ENCODE results near the gene RSPH4A.
A peak's percentile ranks its signal among the peaks of the same experiment; 100 is the strongest.
"Not testable (repeated sequence)": the region's sequence is repeated elsewhere in the genome, so short reads cannot be mapped to it uniquely, and the experiment has no call there.

Gene RSPH4A

DNA sequence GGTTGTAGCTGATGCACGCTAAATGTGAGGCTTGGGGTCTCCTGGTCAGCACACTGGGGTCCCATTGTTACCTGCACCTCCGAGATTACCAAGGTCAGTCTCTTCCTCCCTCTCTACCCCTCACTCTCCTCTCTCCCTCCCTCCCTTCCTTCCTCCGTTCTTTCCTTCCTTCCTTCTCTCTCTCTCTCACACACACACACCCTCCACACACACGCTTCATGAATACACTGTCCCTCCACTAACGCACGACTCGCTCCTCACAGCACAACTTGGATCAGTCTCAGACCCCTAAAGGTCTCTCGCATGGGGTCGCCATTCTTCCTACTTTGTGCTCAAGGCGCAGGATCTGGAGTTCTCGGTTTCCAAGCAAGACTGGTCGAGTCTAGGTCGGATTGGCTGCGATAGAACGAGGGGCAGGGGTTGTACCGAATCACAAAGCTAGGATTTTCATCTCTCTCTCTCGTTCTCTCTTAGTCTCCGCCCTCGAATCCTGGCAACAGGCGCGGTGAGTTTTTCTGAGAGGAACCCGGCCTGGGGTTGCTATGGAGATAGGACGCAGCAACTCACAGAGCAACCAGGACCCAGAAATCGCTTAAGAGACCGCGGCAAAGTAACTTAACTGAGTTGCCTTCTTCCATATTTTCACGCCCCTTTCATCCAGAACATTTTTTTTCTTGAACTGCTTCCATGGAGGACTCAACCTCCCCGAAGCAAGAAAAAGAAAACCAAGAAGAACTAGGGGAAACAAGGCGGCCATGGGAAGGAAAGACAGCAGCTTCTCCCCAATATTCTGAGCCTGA is at the start of gene RSPH4A:
RSPH4A (plus strand) TSS at position 543 of the 800 bp plus-strand sequence; CDS start at position 688, 145 bp downstream.
- DNase-seq (ENCODE audit: low read depth in 2 of 2, low spot score in 1 of 2): peak; percentile 5 to 21

DNA sequence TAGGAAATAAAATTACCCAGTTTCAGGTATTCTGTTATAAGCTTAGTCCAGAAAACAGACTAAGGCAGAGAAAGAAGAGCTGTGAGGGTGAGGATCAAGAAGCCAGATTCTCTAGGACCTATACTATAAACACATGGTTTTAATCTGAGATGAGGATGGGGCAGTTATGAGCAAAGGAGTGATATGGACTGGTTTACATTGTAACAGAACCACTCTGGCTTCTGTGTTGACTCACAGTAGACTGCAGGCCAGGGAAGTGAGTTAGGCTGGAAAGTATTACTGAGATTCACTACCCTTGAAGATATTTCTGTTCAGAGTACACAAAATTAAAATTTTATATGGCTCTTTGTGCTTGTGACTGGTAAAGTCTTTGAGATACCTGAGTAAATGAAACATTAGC is 48.2 kb upstream of the RSPH4A start:
- DNase-seq (ENCODE audit: low read depth in 2 of 2, low spot score in 1 of 2): no peak

DNA sequence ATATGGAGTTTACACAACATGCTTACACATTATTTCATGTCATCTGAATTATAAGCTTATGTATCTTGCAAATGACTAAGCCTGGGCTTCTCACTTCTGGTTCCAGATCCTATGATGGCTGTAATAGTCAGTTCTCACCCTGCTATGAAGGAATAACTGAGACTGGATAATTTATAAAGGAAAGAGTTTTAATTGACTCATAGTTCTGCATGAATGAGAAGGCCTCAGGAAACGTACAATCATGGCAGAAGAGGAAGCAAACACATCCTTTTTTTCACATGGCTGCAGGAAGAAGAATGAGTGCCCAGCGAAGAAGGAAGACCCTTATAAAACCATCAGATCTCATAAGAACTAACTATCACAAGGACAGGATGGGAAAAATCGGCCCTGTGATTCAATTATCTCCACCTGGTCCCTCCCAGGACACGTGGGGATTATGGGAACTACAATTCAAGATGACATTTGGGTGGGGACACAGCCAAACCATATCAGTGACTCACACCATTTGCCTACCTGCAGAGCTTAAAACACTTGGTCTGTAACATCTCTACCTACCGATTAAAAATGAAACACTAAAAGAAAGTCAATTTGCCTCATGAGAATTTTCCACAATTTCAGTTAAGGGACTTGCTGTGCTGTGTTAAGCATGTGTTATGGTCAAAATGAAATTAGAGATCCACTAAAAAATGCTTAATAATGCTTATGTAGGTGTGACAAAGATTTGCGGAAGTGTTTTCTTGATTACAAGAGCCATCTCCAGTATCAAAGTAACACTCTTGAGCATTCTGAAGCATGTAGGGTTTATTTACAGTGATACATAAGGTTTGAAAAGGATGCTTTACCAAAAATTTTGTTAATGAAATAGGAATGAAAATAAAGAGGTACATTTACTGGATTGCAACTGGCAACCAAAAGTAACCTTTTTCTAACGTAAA is 47.2 kb upstream of the RSPH4A start:
- no peak for DNase-seq (ENCODE audit: low read depth in 2 of 2, low spot score in 1 of 2)

DNA sequence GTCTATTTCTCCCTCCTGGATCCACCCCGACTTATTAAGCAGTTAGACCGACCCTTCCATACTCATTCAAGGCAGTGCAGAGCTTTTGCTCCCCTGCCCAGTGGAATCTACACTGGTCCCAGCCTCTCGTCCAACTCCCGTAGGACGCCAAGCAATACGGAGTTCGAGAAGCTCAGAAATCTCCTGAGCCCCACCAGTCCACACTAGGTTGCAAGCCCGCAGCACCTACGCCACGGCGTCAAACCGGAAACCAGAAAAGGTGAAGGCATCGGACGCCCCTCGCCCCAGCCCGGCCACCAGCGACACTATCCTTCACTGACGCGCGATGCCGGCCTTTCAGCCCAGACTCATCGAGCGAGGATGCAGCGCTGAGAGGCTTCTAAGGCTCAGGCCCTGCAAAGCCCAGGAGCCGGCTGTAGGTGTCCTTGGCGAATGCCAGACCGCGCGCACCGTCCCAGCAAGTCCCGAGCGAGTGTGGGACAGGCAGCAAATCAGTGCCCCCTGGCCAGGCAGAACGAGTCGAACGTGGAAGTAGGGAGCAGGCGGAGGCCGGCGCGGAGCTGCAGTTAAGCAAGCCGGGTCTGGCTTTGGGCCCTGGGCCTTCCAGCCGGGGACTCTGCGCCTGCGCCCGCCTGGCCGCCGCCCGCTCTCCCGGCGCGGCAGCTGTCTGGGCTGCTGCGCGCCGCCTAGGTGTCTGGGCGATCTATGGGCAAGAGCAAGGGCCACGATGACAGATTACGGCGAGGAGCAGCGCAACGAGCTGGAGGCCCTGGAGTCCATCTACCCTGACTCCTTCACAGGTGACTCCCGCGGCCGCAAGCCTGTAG is 45.2 kb upstream of the RSPH4A start, which contains the start of gene RWDD1:
RWDD1 (plus strand) TSS at position 649 of the 827 bp plus-strand sequence; CDS start at position 728, 79 bp downstream.
- peak; percentile 92 to 96 for DNase-seq (ENCODE audit: low read depth in 2 of 2, low spot score in 1 of 2)

DNA sequence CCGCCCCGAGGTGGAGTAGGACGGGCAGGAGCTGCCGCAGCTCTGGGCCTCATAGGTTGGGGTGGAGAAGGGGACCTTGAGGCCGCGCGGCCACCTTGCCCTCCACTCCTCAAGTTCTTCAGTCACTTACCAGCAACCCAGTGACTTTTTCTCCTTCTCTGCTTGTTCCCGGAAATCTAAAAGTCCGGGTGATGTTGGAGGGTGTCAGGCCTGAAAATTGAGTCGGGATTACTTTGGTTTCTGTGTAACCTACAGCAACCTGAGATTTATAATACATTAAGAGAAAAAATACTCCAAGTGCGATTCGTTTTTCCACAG is 44.6 kb upstream of the RSPH4A start:
- DNase-seq (ENCODE audit: low read depth in 2 of 2, low spot score in 1 of 2): no peak

DNA sequence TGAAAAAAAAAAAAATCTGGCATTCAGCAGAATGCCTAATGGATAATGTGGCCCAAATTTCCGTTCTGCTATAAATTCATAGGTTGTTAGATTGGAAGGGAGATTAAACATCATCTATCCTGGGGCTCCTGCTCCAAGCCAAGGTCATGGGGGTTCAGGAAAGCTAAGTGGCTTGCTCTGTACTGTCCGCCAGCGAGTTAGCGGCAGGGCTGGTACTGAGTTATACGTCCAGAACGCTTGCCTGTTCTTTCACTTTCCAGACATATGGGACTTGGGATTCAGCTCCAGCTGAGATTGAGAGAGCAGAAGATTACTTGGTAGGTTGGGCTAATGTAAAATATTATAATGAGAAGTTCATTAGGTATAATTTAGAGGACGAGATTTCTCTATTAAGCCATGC is 44.1 kb upstream of the RSPH4A start:
- DNase-seq (ENCODE audit: low read depth in 2 of 2, low spot score in 1 of 2): no peak

DNA sequence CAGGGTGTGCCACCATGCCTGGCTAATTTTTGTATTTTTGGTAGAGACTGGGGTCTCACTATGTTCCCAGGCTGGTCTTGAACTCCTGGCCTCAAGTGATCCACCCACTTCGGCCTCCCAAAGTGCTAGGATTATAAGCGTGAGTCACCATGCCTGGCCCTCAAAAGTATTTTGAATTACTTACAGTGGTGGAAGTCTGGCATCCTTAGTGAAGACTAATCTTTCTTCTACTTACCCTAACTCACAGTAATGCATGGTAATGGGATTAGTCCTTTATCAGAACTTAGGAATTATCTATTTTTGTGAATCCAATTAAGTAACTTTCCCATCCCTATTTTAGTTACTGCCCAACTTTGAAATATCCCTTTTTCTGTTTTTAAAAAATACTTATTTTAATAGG is 41.1 kb upstream of the RSPH4A start:
- DNase-seq (ENCODE audit: low read depth in 2 of 2, low spot score in 1 of 2): no peak

DNA sequence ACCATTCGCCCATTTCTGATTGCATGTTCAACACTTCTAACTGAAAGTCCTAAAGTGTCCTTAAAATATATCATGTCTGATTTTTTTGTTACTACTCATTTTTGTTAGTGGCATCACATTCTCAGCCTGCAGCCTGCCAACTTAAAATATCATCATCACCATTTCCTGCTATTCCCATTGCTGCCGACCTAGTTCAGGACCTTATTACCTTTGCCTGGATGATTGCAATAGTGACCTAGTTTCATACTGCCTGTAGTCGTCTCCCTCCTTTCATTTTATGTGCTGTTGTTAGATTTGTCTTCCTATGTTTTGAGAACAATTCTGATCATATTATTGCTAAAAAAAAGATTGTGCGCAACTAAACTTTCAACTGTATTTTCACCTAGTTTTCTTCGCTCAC is 38.8 kb upstream of the RSPH4A start:
- DNase-seq (ENCODE audit: low read depth in 2 of 2, low spot score in 1 of 2): no peak

DNA sequence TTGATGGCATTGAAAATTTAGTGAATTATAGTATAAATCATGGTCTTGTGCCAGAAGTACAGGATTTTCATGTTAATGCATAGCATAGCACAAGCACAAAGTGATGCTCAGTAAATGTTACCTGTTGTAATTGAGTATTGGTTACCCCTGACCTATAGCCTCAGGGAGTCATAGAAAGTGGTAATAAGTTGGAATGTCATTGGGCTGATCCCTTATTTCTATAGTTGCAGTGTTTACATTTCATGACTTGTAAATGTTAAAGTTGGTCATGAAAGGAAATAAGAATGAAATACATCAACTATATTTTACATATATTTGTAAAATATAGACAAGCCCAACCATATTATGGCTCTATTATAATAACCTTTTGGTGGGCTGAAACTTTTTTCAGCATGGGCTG is 37.9 kb upstream of the RSPH4A start:
- DNase-seq (ENCODE audit: low read depth in 2 of 2, low spot score in 1 of 2): no peak

DNA sequence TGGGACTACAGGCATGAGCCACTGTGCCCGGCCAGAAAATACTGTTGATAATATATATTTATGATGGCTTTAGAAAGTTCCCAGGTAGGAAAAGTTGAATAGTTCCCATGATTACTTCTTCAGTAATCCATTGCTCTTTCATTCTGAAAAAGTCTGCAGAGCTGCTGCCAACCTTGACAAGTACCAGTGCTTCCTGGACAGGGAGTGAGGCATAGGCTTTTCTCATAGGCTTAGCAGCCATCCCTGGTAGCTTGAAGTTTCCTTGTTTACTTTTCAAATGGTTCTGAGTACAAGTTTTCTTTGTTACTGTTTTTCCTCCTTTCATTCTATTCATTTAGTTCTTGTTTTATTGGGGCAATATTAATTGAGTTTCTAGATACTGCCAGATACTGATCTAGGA is 37.1 kb upstream of the RSPH4A start:
- no peak for DNase-seq (ENCODE audit: low read depth in 2 of 2, low spot score in 1 of 2)

DNA sequence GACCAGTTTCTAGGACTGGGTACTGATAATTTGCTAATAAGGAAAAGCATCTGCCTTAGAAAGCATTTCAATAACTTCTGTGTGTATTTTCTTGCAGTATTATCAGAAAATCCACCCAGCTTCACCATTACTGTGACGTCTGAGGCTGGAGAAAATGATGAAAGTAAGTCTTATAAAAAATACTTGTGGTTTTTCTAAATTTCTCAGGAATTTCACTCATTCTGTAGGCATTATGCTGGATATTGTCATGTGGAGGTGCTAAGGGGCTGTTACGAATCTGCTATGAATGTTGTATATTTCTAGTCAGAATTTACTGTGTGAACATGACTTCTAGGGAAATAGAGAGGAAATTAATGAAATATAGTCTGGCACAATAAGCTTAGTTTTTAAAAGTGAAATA is 36.1 kb upstream of the RSPH4A start:
- no peak for DNase-seq (ENCODE audit: low read depth in 2 of 2, low spot score in 1 of 2)

DNA sequence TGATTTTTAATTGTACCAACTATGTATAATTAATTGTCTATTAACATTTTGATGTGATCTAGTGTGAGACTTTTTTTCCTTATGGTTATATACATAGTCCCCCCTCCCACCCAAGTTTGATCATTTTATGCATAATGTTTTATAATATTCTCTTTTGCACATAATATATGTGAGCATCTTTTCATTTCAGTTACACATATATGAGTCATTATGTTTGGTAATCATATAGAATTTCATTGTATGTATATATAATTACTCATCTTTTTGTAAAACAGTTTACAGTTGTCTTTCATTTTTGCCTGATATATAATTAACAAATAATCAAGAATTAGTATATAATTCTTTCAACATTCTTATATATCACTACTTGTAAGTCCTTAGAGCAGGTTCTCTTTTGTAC is 30.0 kb upstream of the RSPH4A start:
- DNase-seq (ENCODE audit: low read depth in 2 of 2, low spot score in 1 of 2): no peak

DNA sequence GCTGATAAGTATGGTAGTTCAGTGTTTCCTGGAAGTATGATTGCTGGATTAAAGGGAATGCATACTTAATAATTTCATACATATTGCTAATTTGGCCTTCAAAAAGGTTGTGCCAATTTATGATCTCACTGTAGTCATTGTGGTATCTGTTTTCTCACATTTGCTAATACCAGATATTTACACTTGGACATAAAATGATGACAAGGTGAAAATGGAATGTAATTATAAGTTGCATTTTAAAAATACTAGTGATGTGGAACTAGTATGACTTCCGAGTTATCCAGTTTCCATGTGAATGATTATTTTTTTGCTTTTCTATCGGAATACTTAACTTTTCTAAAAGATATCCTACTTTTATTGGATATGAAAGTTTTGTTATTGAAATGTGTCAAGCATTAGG is 29.5 kb upstream of the RSPH4A start:
- DNase-seq (ENCODE audit: low read depth in 2 of 2, low spot score in 1 of 2): no peak

DNA sequence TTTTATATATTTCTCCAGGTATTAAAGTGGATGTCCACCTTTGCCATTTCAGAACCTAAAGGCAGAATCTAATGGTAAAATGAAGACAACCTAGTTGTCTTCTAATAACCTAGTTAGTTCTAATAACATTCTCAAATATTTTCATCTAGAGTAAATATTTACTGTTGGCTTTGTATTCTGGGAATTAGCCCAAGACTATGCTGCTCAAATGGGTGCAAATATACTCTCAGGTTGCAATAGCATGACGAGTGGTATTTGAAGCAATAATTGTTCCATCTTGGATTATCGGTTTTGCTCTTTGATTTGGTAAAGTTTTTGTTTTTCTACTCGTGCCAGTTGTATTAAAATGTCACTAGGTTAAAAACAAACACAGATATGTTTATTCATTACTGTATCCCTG is 21.0 kb upstream of the RSPH4A start:
- DNase-seq (ENCODE audit: low read depth in 2 of 2, low spot score in 1 of 2): no peak

DNA sequence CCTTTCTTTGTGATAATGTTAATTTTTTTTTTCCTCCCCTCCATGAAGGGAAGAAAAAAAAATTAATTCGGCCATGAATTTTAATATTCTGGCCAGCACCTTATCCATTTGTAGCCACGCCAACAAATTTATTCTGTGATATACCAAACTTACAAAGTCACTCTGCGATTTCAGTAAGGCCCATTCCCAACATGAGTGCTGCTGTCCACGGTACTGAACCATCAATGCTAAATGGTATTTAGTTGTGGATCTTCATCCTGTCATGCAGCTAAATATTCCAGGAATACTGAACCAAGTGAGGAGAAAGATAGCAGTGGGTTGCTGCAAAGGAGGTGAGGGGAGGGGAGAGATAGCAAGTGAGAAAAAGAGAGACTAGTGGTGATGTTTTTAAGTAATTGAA is 19.5 kb upstream of the RSPH4A start:
- no peak for DNase-seq (ENCODE audit: low read depth in 2 of 2, low spot score in 1 of 2)

DNA sequence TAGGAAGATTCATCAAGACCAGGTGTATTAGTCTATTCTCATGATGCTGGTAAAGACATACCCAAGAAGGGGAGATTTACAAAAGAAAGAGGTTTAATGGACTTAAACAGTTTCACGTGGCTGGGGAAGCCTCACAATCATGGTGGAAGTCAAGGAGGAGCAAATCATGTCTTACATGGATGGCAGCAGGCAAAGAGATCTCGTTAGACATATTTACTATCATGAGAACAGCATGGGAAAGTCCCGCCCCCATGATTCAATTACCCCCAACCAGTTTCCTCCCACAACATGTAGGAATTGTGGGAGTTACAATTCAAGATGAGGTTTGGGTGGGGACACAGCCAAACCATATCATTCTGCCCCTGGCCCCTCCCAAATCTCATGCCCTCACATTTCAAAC is 12.4 kb upstream of the RSPH4A start:
- DNase-seq (ENCODE audit: low read depth in 2 of 2, low spot score in 1 of 2): not testable (repeated sequence)

DNA sequence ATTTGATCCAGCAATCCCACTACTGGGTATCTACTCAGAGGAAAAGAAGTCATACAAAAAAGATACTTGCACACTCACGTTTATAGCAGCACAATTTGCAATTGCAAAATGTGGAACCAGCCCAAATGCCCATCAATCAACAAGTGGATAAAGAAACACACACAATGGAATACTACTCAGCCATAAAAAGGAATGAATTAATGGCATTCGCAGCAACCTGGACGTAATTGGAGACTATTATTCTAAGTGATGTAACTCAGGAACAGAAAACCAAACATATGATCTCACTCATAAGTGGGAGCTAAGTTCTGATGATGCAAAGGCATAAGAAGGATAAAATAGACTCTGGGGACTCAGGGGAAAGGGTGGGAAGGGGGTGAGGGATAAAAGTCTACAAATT is 11.4 kb upstream of the RSPH4A start:
- DNase-seq (ENCODE audit: low read depth in 2 of 2, low spot score in 1 of 2): not testable (repeated sequence)

DNA sequence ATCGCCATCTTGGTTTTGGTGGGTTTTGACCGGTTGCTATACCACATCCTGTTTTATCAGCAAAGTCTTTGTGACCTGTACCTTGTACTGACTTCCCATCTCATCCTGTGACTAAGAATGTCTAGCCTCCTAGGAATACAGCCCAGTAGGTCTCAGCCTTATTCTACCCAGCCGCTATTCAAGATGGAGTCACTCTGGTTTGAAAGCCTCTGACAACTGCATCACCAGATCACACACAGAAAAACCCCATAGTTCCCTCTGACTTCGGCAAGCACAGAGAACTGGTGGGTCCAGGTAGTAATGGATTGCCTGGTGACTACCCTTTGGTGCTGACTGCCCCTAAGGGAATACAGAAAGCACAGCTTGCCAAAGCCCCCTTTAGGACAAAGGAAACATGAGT is 10.3 kb upstream of the RSPH4A start:
- no peak for DNase-seq (ENCODE audit: low read depth in 2 of 2, low spot score in 1 of 2)

DNA sequence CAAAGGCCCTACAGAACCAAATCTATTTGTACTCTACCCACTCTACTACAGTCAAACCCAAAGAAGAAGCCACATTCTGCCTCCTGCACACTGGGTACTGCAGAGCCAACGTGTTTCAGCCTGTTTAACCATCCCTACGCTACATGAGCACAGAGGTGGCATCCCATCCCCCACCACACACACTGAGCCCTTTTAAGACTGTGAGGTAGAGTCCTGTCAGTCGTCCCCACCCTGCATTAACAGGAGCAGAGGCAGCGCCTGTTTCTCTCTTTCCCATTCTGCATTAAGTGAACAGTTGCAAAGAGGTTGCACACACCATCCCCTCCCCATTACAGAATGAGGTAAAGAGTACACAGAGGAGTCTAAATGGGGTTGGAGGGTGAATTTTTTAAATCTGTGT is 5.2 kb upstream of the RSPH4A start:
- DNase-seq (ENCODE audit: low read depth in 2 of 2, low spot score in 1 of 2): no peak

DNA sequence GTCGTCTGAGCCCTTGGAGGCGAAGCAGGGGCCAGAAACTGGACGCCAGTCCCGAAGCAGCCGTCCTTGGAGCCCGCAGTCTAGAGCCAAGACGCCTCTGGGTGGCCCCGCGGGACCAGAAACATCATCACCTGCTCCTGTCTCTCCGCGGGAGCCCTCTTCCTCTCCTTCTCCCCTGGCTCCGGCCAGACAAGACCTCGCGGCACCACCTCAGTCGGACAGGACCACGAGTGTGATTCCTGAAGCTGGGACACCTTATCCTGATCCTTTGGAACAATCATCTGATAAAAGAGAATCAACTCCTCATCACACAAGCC is 416 bp downstream of the RSPH4A start:
- no peak for DNase-seq (ENCODE audit: low read depth in 2 of 2, low spot score in 1 of 2)

DNA sequence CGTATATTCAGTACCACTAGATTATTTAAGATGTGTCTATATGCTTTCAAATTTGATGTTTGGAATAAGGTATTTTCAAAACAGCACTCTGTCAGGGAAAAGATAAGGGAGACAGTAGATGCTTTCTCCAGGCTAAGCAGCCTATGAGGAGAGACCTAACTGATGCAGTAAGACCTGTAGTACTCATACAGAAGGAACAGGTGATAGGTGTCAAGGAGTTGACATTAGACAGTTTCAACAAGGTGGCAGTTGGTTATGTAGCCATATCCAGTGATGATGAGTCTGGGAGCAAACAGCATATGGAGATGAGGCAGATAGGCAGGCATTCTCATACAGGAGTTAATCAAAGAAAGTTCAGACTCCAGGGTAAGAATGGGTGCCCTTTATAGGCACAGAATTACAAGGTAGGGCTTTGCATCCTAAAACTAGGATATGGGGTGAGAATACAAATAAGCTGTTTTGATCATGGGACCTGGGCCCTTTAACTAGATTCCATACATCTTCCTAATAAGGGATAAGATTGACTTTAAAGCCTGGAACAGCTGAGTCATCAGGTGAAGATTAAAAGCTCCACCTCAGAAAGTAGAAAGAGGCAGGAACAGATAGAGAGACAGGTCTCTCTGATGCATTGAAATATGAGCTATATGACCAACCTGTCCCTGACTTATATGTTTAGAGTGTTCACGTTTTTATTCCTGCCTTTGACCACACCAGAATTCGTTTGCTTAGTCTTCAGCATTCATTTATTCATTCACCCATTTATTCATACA is 7.9 kb downstream of the RSPH4A start:
- DNase-seq (ENCODE audit: low read depth in 2 of 2, low spot score in 1 of 2): no peak
